HEK293 (cell line): ENCODE measurements around the gene PCBP3.

ENCODE experiments used
- CTCF ChIA-PET: fragments of 350-600 bp; formaldehyde crosslinking; extraction: SDS; loops from one replicate; lab custom pipeline; 2021; ENCODE audit warnings: antibody characterized with exemption; lab: Yijun Ruan, JAX
- POLR2A ChIA-PET: fragments of 300-600 bp; formaldehyde crosslinking; extraction: SDS; loops from one replicate; lab custom pipeline; 2020; ENCODE audit warnings: antibody characterized with exemption, inconsistent platforms; lab: Yijun Ruan, JAX
- H3K27ac ChIP-seq: fragments of 200-500 bp; sonication (Bioruptor generic); 2 replicates; pipeline ENCODE4 v1.5.1; 2014; ENCODE audit warnings: low read depth, low read length, control low read depth, inconsistent platforms; ENCODE audit errors: extremely low read depth
- H3K36me3 ChIP-seq, 2 experiments: fragments of 200-500 bp in 1 of 2; sonication (Bioruptor generic) in 1 of 2; 1 replicate in 1 of 2; 2 replicates in 1 of 2; pipeline ENCODE4 v1.5.1; 2014 to 2017; ENCODE audit warnings: inconsistent platforms in 2 of 2, low read length in 2 of 2; ENCODE audit not compliant: control insufficient read depth in 2 of 2, insufficient read depth in 1 of 2
- H3K4me1 ChIP-seq: fragments of 200-500 bp; sonication (Bioruptor generic); 2 replicates; pipeline ENCODE4 v1.5.1; 2014; ENCODE audit warnings: mild to moderate bottlenecking, low read length, inconsistent platforms; ENCODE audit not compliant: control insufficient read depth, insufficient read depth
- H3K4me3 ChIP-seq: 2 replicates; pipeline ENCODE4 v1.5.1; 2011; ENCODE audit warnings: low read depth, mild to moderate bottlenecking, control low read depth, low read length, moderate library complexity
- H3K9me3 ChIP-seq: fragments of 200-500 bp; sonication (Bioruptor generic); 2 replicates; pipeline ENCODE4 v1.5.1; 2014; ENCODE audit warnings: low read depth, low read length, inconsistent platforms; ENCODE audit not compliant: control insufficient read depth, insufficient read depth
- EGR2 ChIP-seq: fragments of 450-650 bp; formaldehyde crosslinking; IDR thresholded peaks from 2 replicates; pipeline ENCODE4 v1.5.1; 2016; ENCODE audit warnings: low read depth, missing biosample characterization, missing genetic modification characterization
- KLF7 ChIP-seq: fragments of 450-650 bp; formaldehyde crosslinking; IDR thresholded peaks from 2 replicates; pipeline ENCODE4 v1.5.1; 2016; ENCODE audit warnings: missing biosample characterization, missing genetic modification characterization, borderline replicate concordance
- KLF8 ChIP-seq: fragments of 450-650 bp; formaldehyde crosslinking; IDR thresholded peaks from 2 replicates; pipeline ENCODE4 v1.5.1; 2016; ENCODE audit warnings: missing biosample characterization, missing genetic modification characterization
- OVOL3 ChIP-seq: fragments of 450-650 bp; formaldehyde crosslinking; IDR thresholded peaks from 2 replicates; pipeline ENCODE4 v1.5.1; 2016; ENCODE audit warnings: missing biosample characterization, missing genetic modification characterization
- TCF7L2 ChIP-seq: IDR thresholded peaks from 2 replicates; pipeline ENCODE4 v1.6.1; 2011; ENCODE audit warnings: low read depth, mild to moderate bottlenecking, inconsistent platforms, low read length, moderate library complexity, borderline replicate concordance
- ZBTB7A ChIP-seq: fragments of 450-650 bp; formaldehyde crosslinking; IDR thresholded peaks from 2 replicates; pipeline ENCODE4 v1.5.1; 2016; ENCODE audit warnings: low read depth, missing biosample characterization, missing genetic modification characterization
- ZBTB8A ChIP-seq: fragments of 450-650 bp; formaldehyde crosslinking; IDR thresholded peaks from 2 replicates; pipeline ENCODE4 v1.5.1; 2016; ENCODE audit warnings: missing biosample characterization, missing genetic modification characterization
- ZNF155 ChIP-seq: fragments of 450-650 bp; formaldehyde crosslinking; IDR thresholded peaks from 2 replicates; pipeline ENCODE4 v1.5.1; 2016; ENCODE audit warnings: missing biosample characterization, missing genetic modification characterization
- ZNF416 ChIP-seq: fragments of 450-650 bp; formaldehyde crosslinking; IDR thresholded peaks from 2 replicates; pipeline ENCODE4 v1.5.1; 2016; ENCODE audit warnings: missing biosample characterization, missing genetic modification characterization
- ZNF514 ChIP-seq: fragments of 450-650 bp; formaldehyde crosslinking; IDR thresholded peaks from 2 replicates; pipeline ENCODE4 v1.5.1; 2016; ENCODE audit warnings: missing biosample characterization, missing genetic modification characterization
- ZNF529 ChIP-seq: fragments of 450-650 bp; formaldehyde crosslinking; IDR thresholded peaks from 2 replicates; pipeline ENCODE4 v1.5.1; 2017; ENCODE audit warnings: missing genetic modification characterization, missing biosample characterization; ENCODE audit not compliant: insufficient replicate concordance
- ZNF596 ChIP-seq: fragments of 450-650 bp; IDR thresholded peaks from 2 replicates; pipeline ENCODE4 v1.5.0; 2018; ENCODE audit warnings: missing biosample characterization, mild to moderate bottlenecking, missing genetic modification characterization, moderate library complexity
- ZNF626 ChIP-seq: fragments of 450-650 bp; sonication (Bioruptor Pico); formaldehyde crosslinking; IDR thresholded peaks from 2 replicates; pipeline ENCODE4 v1.5.1; 2018; ENCODE audit warnings: missing biosample characterization, missing genetic modification characterization, inconsistent platforms
- ZNF660 ChIP-seq: fragments of 450-650 bp; IDR thresholded peaks from 2 replicates; pipeline ENCODE4 v1.5.1; 2018; ENCODE audit warnings: missing biosample characterization, mild to moderate bottlenecking, missing genetic modification characterization
- ZNF785 ChIP-seq: fragments of 450-650 bp; formaldehyde crosslinking; IDR thresholded peaks from 2 replicates; pipeline ENCODE4 v1.5.1; 2016; ENCODE audit warnings: missing biosample characterization, missing genetic modification characterization
- ZNF792 ChIP-seq: fragments of 450-650 bp; formaldehyde crosslinking; IDR thresholded peaks from 2 replicates; pipeline ENCODE4 v1.5.1; 2016; ENCODE audit warnings: missing biosample characterization, missing genetic modification characterization
- ZNF830 ChIP-seq: fragments of 450-650 bp; IDR thresholded peaks from 2 replicates; pipeline ENCODE4 v1.5.0; 2018; ENCODE audit warnings: missing biosample characterization, missing genetic modification characterization, low read depth, mild to moderate bottlenecking, moderate library complexity
- ZNF843 ChIP-seq: fragments of 450-650 bp; formaldehyde crosslinking; IDR thresholded peaks from 2 replicates; pipeline ENCODE4 v1.5.1; 2016; ENCODE audit warnings: missing biosample characterization, missing genetic modification characterization
- TF ChIP-seq, protein P1 (sequence below): fragments of 450-650 bp; formaldehyde crosslinking; IDR thresholded peaks from 2 replicates; pipeline ENCODE4 v1.5.1; 2016; ENCODE audit warnings: missing biosample characterization, missing genetic modification characterization, borderline replicate concordance
- TF ChIP-seq, protein P2 (sequence below): fragments of 450-650 bp; formaldehyde crosslinking; IDR thresholded peaks from 2 replicates; pipeline ENCODE4 v1.5.0; 2017; ENCODE audit warnings: missing biosample characterization, missing genetic modification characterization, borderline replicate concordance
- TF ChIP-seq, protein P3 (sequence below): fragments of 450-650 bp; formaldehyde crosslinking; IDR thresholded peaks from 2 replicates; pipeline ENCODE4 v1.5.1; 2017; ENCODE audit warnings: missing biosample characterization, missing genetic modification characterization
- TF ChIP-seq, protein P4 (sequence below): fragments of 450-650 bp; formaldehyde crosslinking; IDR thresholded peaks from 2 replicates; pipeline ENCODE4 v1.5.1; 2016; ENCODE audit warnings: missing biosample characterization, missing genetic modification characterization

The PCBP3 gene

DNA sequence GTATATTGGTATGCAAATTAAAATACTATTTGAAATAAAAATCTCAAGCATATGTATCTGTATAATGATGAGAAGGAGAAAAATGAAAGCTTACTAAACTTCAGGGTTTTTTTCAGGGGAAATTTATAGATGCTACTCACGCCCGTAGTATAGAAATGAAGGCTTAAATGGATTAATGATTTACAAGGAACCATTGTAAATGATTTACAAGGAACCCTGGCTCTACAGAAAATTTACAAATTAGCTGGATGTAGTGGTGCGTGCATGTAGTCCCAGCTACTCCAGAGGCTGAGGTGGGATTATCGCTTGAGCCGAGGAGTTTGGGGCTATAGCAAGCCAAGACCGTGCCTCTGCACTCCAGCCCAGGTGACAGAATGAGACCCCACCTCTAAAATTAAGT, 150.5 kb downstream of the PCBP3 start:
- ChIA-PET CTCF (interaction anchor here (0.6 kb wide), 2 partner anchors 628 to 906 kb away, joined by 4 read pairs; no protein-coding TSS in a partner anchor), POLR2A (no interaction called here)
- Histone ChIP-seq H3K27ac (no peak overlapping the region), H3K9me3 (no peaks in the 10 kb centered on the region), H3K4me1 (no peaks in the 10 kb centered on the region), H3K4me3 (no peak overlapping the region), H3K36me3 (no peaks in the 10 kb centered on the region)
- no peak for TF ChIP-seq OVOL3
- no peak for TF ChIP-seq ZBTB7A
- TF ChIP-seq, protein P1, sequence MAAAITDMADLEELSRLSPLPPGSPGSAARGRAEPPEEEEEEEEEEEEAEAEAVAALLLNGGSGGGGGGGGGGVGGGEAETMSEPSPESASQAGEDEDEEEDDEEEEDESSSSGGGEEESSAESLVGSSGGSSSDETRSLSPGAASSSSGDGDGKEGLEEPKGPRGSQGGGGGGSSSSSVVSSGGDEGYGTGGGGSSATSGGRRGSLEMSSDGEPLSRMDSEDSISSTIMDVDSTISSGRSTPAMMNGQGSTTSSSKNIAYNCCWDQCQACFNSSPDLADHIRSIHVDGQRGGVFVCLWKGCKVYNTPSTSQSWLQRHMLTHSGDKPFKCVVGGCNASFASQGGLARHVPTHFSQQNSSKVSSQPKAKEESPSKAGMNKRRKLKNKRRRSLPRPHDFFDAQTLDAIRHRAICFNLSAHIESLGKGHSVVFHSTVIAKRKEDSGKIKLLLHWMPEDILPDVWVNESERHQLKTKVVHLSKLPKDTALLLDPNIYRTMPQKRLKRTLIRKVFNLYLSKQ = no peak
- TF ChIP-seq ZNF416 (tag by site-specific recombination) = no peak
- TF ChIP-seq, protein P2, sequence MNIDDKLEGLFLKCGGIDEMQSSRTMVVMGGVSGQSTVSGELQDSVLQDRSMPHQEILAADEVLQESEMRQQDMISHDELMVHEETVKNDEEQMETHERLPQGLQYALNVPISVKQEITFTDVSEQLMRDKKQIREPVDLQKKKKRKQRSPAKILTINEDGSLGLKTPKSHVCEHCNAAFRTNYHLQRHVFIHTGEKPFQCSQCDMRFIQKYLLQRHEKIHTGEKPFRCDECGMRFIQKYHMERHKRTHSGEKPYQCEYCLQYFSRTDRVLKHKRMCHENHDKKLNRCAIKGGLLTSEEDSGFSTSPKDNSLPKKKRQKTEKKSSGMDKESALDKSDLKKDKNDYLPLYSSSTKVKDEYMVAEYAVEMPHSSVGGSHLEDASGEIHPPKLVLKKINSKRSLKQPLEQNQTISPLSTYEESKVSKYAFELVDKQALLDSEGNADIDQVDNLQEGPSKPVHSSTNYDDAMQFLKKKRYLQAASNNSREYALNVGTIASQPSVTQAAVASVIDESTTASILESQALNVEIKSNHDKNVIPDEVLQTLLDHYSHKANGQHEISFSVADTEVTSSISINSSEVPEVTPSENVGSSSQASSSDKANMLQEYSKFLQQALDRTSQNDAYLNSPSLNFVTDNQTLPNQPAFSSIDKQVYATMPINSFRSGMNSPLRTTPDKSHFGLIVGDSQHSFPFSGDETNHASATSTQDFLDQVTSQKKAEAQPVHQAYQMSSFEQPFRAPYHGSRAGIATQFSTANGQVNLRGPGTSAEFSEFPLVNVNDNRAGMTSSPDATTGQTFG (tag by site-specific recombination) = no peak
- no peak for TF ChIP-seq ZNF529 (tag by site-specific recombination)
- no peak for TF ChIP-seq KLF7 (tag by site-specific recombination)
- TF ChIP-seq ZNF596 (tag by site-specific recombination) = no peak
- TF ChIP-seq TCF7L2 = no peak

DNA sequence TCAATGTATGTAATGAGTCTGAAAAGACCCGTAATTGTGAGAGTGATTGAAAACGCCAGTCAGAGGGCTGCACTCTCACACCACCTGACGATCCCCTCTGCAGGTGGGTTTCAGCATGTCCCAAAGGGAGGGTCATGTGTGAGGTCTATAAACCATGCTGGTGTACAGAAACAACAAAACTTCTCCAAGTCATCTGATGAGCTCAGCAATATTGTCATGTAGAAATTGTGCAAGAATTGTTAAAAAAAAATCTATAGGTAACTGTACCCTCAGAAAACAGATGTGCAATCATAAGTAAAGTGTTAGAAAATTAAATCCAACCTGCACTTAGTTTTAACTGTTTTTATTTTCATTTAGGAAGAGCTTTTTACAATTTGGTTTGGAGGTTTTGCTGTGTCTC, 152.5 kb downstream of the PCBP3 start:
- POLR2A ChIA-PET = no interaction called here
- CTCF ChIA-PET = interaction anchor here (0.7 to 1.2 kb wide), 2 partner anchors 356 to 655 kb away, joined by 3 read pairs; no protein-coding TSS in a partner anchor
- Histone ChIP-seq H3K4me3 (no peak overlapping the region), H3K36me3 (no peaks in the 10 kb centered on the region), H3K9me3 (no peaks in the 10 kb centered on the region), H3K27ac (no peak overlapping the region), H3K4me1 (no peaks in the 10 kb centered on the region)
- TF ChIP-seq ZNF514 (no peak), ZNF785 (tag by site-specific recombination) (no peak), ZNF660 (tag by site-specific recombination) (no peak), ZNF626 (tag by site-specific recombination) (no peak), ZNF792 (tag by site-specific recombination) (no peak), EGR2 (no peak), ZNF155 (tag by site-specific recombination) (no peak), ZNF830 (tag by site-specific recombination) (no peak), KLF8 (tag by site-specific recombination) (no peak), ZNF843 (tag by site-specific recombination) (no peak), ZBTB8A (no peak)
- TF ChIP-seq, protein P3, sequence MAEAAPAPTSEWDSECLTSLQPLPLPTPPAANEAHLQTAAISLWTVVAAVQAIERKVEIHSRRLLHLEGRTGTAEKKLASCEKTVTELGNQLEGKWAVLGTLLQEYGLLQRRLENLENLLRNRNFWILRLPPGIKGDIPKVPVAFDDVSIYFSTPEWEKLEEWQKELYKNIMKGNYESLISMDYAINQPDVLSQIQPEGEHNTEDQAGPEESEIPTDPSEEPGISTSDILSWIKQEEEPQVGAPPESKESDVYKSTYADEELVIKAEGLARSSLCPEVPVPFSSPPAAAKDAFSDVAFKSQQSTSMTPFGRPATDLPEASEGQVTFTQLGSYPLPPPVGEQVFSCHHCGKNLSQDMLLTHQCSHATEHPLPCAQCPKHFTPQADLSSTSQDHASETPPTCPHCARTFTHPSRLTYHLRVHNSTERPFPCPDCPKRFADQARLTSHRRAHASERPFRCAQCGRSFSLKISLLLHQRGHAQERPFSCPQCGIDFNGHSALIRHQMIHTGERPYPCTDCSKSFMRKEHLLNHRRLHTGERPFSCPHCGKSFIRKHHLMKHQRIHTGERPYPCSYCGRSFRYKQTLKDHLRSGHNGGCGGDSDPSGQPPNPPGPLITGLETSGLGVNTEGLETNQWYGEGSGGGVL = no peak
- TF ChIP-seq, protein P4, sequence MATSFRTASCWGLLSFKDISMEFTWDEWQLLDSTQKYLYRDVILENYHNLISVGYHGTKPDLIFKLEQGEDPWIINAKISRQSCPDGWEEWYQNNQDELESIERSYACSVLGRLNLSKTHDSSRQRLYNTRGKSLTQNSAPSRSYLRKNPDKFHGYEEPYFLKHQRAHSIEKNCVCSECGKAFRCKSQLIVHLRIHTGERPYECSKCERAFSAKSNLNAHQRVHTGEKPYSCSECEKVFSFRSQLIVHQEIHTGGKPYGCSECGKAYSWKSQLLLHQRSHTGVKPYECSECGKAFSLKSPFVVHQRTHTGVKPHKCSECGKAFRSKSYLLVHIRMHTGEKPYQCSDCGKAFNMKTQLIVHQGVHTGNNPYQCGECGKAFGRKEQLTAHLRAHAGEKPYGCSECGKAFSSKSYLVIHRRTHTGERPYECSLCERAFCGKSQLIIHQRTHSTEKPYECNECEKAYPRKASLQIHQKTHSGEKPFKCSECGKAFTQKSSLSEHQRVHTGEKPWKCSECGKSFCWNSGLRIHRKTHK (tag by site-specific recombination) = no peak
